ENCODE data around the gene LPIN1. TPM values are rescaled to one million over a fixed set of nuclear protein-coding genes. Genes with fewer than 3 reads are reported as not detected.

LPIN1 gene
- total and polyA plus RNA-seq, 4 experiments from 2014 or later = 13.3 to 83.9 (median 51.5) TPM

GRCh38 chr2:11805024-11805423 lies 58.6 kb downstream of the LPIN1 start:
- Mint-ChIP-seq H3K27ac (peak overlapping the region in 1 of 7 donors; percentile 43), H3K36me3 (peaks cover 66 to 88% of the 10 kb centered on the region in 2 donors), H3K4me3 (no peak overlapping the region), H3K27me3 (no peaks in the 10 kb centered on the region), H3K4me1 (peaks cover 0 to 3% (median 0%) of the 10 kb centered on the region in 4 donors), H3K9me3 (no peaks in the 10 kb centered on the region)
- intact Hi-C loops (cut with micrococcal nuclease) = no loop called here
- ChIA-PET POLR2A (ENCODE audit: partially characterized antibody) (no interaction called here), CTCF (ENCODE audit: partially characterized antibody) (no interaction called here)
- Histone ChIP-seq H3K9me3 (ENCODE audit: control insufficient read depth in 1 of 2, low read length in 2 of 2) (no peaks in the 10 kb centered on the region), H3K27me3 (ENCODE audit: insufficient read depth, low read length) (no peaks in the 10 kb centered on the region), H3K4me1 (ENCODE audit: insufficient read depth, low read length) (no peaks in the 10 kb centered on the region), H3K27ac (ENCODE audit: low read depth, low read length) (no peak overlapping the region), H3K36me3 (ENCODE audit: insufficient read depth, low read length) (peaks cover 69% of the 10 kb centered on the region), H3K4me3 (ENCODE audit: low read length in 2 of 2) (no peak overlapping the region)
- no peak for DNase-seq

DNA sequence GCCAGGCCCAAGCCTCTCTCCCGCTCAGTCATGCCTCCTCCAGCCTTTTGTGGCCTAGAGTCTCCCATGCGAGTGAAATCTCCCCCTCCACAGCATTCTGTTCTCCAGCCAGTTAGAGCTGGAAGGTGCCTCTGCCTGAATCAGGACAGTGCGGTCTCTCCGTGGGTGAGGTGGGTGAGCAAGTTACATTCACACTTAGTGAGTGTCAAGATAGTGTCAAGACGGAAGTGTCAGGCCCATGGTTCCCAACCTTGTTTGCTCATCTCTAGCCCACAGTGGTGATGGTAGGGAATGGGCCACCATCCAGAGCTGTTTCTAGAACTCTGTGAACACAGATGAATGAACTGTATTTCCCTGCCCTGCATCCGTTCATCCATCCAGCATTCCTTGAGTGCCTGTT lies 59.5 kb downstream of the LPIN1 start:
- H3K9me3 Mint-ChIP-seq = no peaks in the 10 kb centered on the region
- Histone ChIP-seq H3K9me3 (ENCODE audit: control insufficient read depth in 1 of 2, low read length in 2 of 2) (no peaks in the 10 kb centered on the region), H3K27ac (ENCODE audit: low read depth, low read length) (no peak overlapping the region), H3K4me3 (ENCODE audit: low read length in 2 of 2) (no peak overlapping the region), H3K4me1 (ENCODE audit: insufficient read depth, low read length) (no peaks in the 10 kb centered on the region), H3K36me3 (ENCODE audit: insufficient read depth, low read length) (peaks cover 74% of the 10 kb centered on the region), H3K27me3 (ENCODE audit: insufficient read depth, low read length) (no peaks in the 10 kb centered on the region)
- no peak overlapping the region for H3K4me3 Mint-ChIP-seq
- ChIA-PET CTCF (ENCODE audit: partially characterized antibody) (interaction anchor here (0.8 kb wide), 1 partner anchor 27 kb away, joined by 4 read pairs; no protein-coding TSS in a partner anchor), POLR2A (ENCODE audit: partially characterized antibody) (no interaction called here)
- no peak for DNase-seq
- peak overlapping the region in 1 of 7 donors; percentile 66 for H3K27ac Mint-ChIP-seq
- intact Hi-C loops (cut with micrococcal nuclease) = no loop called here
- no peaks in the 10 kb centered on the region for H3K27me3 Mint-ChIP-seq
- H3K36me3 Mint-ChIP-seq = peaks cover 63 to 89% of the 10 kb centered on the region in 2 donors
- H3K4me1 Mint-ChIP-seq = peaks cover 0 to 6% (median under 1%) of the 10 kb centered on the region in 4 donors

DNA sequence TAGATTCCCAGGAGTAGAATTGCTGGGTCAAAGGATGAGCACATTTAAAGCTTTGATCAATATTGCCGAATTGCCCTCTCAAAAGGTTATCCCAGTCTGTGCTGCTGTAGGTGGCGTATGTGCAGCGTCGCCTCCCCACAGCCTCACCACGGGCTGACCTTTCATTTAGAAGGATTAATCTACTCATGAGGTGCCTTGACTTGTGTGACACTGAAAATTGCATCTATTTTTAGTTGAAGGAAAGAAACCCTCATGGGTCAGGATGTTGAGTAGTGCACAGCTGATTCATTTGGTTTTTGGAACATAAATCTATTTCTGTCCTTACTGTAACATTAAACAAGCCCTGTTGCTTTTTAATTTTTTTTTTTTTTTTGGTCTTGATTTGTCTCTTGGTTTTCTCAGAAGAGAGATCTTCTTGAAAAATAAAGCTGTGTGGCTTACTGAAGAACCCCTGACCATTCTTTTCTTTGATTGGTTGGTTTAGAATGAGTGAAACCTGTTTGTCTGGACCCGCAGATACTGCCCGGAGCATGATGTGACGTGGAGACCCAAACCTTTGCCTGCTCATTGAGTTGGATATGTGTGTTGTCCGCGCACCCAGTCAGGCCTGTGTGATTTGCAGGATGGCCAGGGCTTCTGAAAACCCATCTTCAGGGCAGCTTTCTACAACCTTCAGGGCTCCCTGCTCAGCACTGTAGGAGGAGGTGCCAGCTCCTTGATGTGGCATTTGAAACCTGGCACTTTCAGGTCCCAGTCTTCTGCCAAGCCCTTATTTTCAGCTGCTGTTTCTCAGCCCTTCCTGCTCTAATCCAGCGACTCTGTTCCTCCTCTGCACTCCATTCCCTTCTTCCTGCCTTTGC lies 61.0 kb downstream of the LPIN1 start:
- no peaks in the 10 kb centered on the region for H3K9me3 ChIP-seq (ENCODE audit: control insufficient read depth in 1 of 2, low read length in 2 of 2)
- peaks cover 68% of the 10 kb centered on the region for H3K36me3 ChIP-seq (ENCODE audit: insufficient read depth, low read length)
- peaks cover 65 to 89% of the 10 kb centered on the region in 2 donors for H3K36me3 Mint-ChIP-seq
- DNase-seq = no peak
- no peaks in the 10 kb centered on the region for H3K9me3 Mint-ChIP-seq
- no peak overlapping the region for H3K4me3 Mint-ChIP-seq
- H3K27ac Mint-ChIP-seq = peak overlapping the region in 1 of 7 donors; percentile 56
- intact Hi-C loops (cut with micrococcal nuclease) = no loop called here
- H3K27me3 ChIP-seq (ENCODE audit: insufficient read depth, low read length) = no peaks in the 10 kb centered on the region
- H3K27me3 Mint-ChIP-seq = no peaks in the 10 kb centered on the region
- H3K27ac ChIP-seq (ENCODE audit: low read depth, low read length) = no peak overlapping the region
- H3K4me1 Mint-ChIP-seq = peaks cover 0 to 4% (median 1%) of the 10 kb centered on the region in 4 donors
- no peaks in the 10 kb centered on the region for H3K4me1 ChIP-seq (ENCODE audit: insufficient read depth, low read length)
- POLR2A ChIA-PET (ENCODE audit: partially characterized antibody) = no interaction called here
- CTCF ChIA-PET (ENCODE audit: partially characterized antibody) = interaction anchor here (0.8 kb wide), 1 partner anchor 121 kb away, joined by 4 read pairs; no protein-coding TSS in a partner anchor
- H3K4me3 ChIP-seq (ENCODE audit: low read length in 2 of 2) = no peak overlapping the region

DNA sequence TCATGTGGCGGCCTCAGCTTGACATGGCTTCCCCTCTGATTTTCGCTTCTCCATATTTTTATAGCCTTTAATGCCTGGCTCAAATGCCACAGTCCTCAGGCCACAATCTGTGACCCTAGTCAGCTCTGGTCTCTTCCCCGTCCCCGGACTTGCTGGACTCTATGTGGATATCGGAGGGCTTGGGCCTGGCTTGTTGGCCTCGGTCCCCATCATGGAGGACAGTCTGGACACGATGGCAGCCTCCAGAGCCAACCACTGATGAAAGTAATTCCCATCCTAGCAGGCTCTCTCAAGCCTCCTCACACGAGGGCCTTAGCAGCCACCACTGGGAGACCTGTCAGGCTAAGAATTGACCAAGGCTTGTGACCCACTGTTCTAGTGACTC lies 61.6 kb downstream of the LPIN1 start:
- Mint-ChIP-seq H3K4me1 (peaks cover 0 to 5% (median 2%) of the 10 kb centered on the region in 4 donors), H3K27ac (peak overlapping the region in 2 of 7 donors; percentile 13 to 24), H3K27me3 (no peaks in the 10 kb centered on the region), H3K4me3 (no peak overlapping the region), H3K36me3 (peaks cover 67 to 90% of the 10 kb centered on the region in 2 donors), H3K9me3 (no peaks in the 10 kb centered on the region)
- Histone ChIP-seq H3K27ac (ENCODE audit: low read depth, low read length) (no peak overlapping the region), H3K4me3 (ENCODE audit: low read length in 2 of 2) (no peak overlapping the region), H3K4me1 (ENCODE audit: insufficient read depth, low read length) (no peaks in the 10 kb centered on the region), H3K36me3 (ENCODE audit: insufficient read depth, low read length) (peaks cover 61% of the 10 kb centered on the region), H3K9me3 (ENCODE audit: control insufficient read depth in 1 of 2, low read length in 2 of 2) (no peaks in the 10 kb centered on the region), H3K27me3 (ENCODE audit: insufficient read depth, low read length) (no peaks in the 10 kb centered on the region)
- ChIA-PET POLR2A (ENCODE audit: partially characterized antibody) (no interaction called here), CTCF (ENCODE audit: partially characterized antibody) (no interaction called here)
- no peak for DNase-seq
- intact Hi-C loops (cut with micrococcal nuclease) = no loop called here

- peaks cover 45% of the 10 kb centered on the region for H3K36me3 ChIP-seq (ENCODE audit: insufficient read depth, low read length)
- no peak for DNase-seq
- H3K4me3 ChIP-seq (ENCODE audit: low read length in 2 of 2) = no peak overlapping the region
- Mint-ChIP-seq H3K27me3 (no peaks in the 10 kb centered on the region), H3K9me3 (no peaks in the 10 kb centered on the region), H3K4me1 (peaks cover 0 to 6% (median 2%) of the 10 kb centered on the region in 4 donors), H3K4me3 (no peak overlapping the region), H3K36me3 (peaks cover 64 to 86% of the 10 kb centered on the region in 2 donors), H3K27ac (peak overlapping the region in 5 of 7 donors; percentile 32 to 80 (median 55))
- H3K9me3 ChIP-seq (ENCODE audit: control insufficient read depth in 1 of 2, low read length in 2 of 2) = no peaks in the 10 kb centered on the region
- ChIA-PET CTCF (ENCODE audit: partially characterized antibody) (interaction anchor here (0.8 kb wide), 1 partner anchor 25 kb away, joined by 3 read pairs; no protein-coding TSS in a partner anchor), POLR2A (ENCODE audit: partially characterized antibody) (no interaction called here)
- H3K27ac ChIP-seq (ENCODE audit: low read depth, low read length) = no peak overlapping the region
- H3K4me1 ChIP-seq (ENCODE audit: insufficient read depth, low read length) = no peaks in the 10 kb centered on the region
- H3K27me3 ChIP-seq (ENCODE audit: insufficient read depth, low read length) = no peaks in the 10 kb centered on the region
- intact Hi-C loops (cut with micrococcal nuclease) = no loop called here
These were observed 63.3 kb downstream of the LPIN1 start for GRCh38 chr2:11809586-11810236.

DNA sequence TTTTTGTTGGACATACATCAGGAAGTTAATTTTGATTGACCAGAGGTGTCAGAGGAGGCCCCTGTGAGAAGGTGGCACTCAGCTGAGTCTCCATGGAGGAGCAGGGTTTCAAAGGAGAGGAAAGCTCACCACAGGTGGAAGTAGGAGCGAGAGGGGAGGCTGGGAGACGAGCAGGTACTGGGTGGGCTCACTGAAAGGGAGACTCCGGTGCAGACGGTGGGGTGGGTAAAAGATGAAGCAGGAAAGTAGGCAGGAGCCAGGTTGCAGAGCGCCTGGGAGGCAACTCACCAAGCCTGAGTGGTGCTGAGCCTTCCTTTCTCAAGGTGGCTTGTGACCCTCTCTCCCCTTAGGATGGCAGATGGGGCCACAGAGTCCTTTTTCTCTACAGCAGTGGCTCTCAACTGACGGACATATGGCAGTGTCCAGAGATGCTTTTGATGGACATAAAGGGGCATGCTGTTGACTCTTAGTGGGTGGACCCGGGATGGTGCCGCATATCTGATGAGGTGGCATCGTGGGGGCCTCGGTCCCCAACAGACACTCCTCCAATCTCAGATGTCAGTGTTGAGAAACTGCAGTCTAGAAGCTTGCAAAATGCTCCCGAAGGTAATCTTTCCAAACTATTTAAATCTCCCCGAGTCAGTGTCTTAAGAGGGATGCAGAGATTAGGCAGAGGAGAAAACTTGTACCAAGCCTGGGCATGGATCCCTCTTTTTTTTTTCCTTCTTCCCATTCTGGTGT lies 64.0 kb downstream of the LPIN1 start:
- H3K9me3 Mint-ChIP-seq = no peaks in the 10 kb centered on the region
- POLR2A ChIA-PET (ENCODE audit: partially characterized antibody) = no interaction called here
- intact Hi-C loops (cut with micrococcal nuclease) = no loop called here
- Histone ChIP-seq H3K36me3 (ENCODE audit: insufficient read depth, low read length) (peaks cover 45% of the 10 kb centered on the region), H3K27me3 (ENCODE audit: insufficient read depth, low read length) (no peaks in the 10 kb centered on the region), H3K27ac (ENCODE audit: low read depth, low read length) (no peak overlapping the region), H3K4me3 (ENCODE audit: low read length in 2 of 2) (no peak overlapping the region), H3K4me1 (ENCODE audit: insufficient read depth, low read length) (no peaks in the 10 kb centered on the region), H3K9me3 (ENCODE audit: control insufficient read depth in 1 of 2, low read length in 2 of 2) (no peaks in the 10 kb centered on the region)
- DNase-seq = no peak
- no peaks in the 10 kb centered on the region for H3K27me3 Mint-ChIP-seq
- H3K36me3 Mint-ChIP-seq = peaks cover 64 to 86% of the 10 kb centered on the region in 2 donors
- peak overlapping the region; percentile 32 to 80 (median 70) for H3K27ac Mint-ChIP-seq
- CTCF ChIA-PET (ENCODE audit: partially characterized antibody) = no interaction called here
- peaks cover 0 to 6% (median 2%) of the 10 kb centered on the region in 4 donors for H3K4me1 Mint-ChIP-seq
- no peak overlapping the region for H3K4me3 Mint-ChIP-seq
